HS-27A (cell line): Measurements from ENCODE around the gene MIA2.

Experiments
- DNase-seq: peaks from one replicate; pipeline ENCODE4 v3.0.0-alpha.2; 2012; ENCODE audit warnings: low read depth, missing footprints

Gene MIA2

DNA sequence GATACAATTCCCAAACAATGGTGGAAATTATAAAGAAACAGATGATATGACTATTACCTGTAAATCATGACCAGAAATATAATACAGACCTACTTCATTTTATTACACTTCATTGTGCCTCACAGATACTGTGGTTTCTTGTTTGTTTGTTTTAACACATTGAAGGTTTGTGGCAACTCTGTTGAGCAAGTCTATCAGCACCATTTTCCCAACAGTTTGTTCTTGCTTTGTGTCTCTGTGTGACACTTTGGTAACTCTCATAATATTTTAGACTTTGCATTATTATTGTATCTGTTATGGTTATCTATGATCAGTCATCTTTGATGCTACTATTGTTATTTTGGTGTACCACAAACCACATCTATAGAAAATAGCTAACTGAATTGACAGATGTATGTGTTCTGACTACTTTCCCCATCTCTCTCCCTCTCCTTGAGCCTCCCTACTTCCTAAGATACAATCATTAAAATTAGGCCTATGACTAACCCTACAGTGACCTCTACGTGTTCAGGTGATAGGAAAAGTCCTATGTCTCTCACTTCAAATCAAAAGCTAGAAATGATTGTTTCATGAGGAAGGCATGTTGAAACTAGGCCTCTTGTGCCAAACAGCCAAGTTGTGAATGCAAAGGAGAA, 149.4 kb downstream of the MIA2 start:
- no peak for DNase-seq

DNA sequence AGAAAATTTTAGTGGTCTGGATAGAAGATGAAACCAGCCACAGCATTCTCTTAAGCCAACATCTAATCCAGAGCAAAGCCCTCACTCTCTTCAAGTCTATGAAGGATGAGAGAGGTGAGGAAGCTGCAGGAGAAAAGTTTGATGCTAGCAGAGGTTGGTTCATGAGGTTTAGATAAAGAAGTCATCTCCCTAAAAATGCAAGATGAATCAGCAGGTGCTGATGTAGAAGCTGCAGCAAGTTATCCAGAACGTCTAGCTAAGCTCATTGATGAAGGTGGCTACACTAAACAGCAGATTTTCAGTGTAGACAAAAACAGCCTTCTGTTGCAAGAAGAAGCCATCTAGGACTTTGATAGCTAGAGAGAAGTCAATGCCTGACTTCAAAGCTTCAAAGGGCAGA, 150.0 kb downstream of the MIA2 start:
- DNase-seq, result no peak

DNA sequence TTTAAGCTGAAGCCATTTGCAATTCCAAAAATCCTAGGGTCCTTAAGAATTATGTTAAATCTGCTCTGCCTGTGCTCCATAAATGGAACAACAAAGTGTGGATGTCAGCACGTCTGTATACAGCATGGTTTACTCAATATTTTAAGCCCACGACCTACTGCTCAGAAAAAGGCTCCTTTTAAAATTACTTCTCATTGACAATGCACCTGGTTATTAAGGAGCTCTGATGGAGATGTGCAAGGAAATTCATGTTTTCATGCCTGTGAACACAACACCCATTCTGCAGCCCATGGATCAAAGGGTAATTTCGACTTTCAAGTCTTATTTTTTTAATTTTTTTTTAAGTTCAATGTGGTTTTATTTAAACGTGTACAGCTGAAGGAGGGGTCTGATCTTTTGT, 150.5 kb downstream of the MIA2 start:
- DNase-seq, result no peak

DNA sequence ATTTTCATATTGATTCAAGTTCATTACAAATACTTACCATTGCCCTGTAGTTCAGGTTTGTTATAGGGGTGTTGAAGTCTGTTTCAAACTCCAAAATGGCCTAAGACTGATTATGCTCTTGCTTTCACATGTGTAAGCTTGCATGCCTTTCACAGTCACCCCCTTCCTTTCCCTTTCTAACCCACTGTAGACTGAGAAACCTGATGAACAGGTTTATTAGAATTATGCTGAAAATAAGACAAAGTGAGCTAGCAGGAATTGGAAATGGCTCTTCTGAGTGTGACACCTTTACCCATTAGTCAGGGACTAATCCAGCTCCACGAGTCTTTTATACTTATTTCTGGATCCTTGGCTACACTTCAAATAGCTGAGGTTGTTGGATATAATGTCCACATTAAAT, 159.6 kb downstream of the MIA2 start:
- no peak for DNase-seq

DNA sequence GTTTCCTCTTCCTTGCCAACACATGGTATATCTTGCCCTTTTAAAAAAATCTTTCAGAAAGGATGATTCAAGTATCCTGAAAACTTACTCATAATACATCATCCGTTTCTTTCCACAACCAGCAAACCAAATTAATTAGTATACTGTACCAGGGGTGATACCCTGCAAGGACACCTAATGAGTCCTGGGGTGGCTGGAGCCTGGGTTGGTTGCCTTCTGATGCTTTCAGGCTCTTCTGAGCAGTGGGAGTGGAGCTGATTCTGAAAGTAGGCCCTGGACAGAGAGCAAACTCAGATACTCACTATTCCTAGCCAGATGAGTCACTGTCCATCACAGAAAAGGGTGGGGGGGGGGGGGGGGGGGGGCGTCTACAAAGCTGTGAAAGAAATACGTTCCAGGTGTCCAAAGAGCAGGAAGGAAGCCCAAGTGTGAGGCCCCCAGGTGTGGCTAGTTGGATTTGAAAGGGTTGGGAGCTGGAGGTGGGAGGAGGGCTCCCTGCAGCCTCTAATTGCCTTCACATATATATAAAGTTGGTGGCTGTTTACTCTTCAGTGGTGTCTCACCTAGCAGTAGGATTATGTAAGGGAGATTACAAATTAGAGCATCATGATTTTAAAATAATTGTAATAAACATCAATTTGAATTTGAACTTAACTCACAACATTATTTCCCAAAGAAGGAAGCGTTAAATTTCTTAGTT, 162.0 kb downstream of the MIA2 start:
- no peak for DNase-seq

DNA sequence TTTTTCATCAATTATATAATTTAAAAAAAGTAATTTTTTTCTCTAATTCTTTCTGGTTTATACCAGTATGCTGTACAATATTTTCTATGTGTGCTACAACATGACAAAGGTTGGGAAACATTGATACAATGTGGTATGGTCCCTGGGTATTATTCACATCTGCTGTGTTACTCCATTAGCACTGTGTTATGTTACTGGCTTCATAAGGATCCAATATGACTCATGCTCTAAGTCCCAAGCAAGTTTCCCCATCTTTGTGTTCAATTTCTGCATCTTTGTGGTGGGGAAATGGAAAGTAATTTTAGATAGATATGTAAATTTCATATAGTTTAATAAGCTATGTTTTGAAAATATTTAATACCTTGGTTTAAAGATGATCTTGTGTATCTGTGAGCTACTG, 162.7 kb downstream of the MIA2 start:
- DNase-seq, result no peak

DNA sequence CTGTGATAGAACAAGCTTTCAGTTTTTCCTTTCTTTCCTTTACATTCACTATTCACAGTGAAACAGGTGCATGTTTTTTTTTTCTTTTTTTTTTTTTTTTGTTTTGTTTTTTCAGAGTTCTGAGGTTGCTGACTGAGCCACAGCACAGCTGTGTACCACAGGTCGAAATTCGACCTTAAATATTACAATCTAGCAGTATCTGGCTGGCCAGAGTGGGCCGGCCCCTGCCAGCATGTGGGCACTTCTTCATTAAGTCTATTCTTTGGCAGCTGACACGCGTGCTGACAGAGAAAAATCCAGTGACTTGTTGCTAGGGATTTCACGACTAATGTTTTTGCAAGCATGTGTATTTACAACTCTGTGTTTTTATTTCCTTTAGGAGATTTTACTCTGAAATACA, 164.7 kb downstream of the MIA2 start:
- no peak for DNase-seq

DNA sequence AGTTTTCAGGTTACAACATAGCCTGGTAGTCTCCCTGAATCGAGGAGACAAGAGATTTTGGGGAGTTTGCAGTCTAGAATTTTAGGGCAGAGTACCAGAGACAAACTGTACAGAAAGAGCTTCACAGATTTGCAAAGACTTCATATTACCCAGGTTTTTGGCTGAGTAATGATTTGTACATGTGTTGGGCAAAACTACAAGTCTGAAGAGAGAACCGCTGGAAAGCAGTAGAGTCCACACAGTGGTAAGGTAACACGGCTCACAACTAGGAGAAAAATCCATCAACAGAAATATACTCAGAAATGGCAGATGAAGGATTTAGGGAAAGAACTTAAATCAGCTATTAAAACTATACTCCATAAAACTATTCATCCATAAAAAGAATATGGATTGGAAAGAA, 172.8 kb downstream of the MIA2 start:
- DNase-seq, result no peak

DNA sequence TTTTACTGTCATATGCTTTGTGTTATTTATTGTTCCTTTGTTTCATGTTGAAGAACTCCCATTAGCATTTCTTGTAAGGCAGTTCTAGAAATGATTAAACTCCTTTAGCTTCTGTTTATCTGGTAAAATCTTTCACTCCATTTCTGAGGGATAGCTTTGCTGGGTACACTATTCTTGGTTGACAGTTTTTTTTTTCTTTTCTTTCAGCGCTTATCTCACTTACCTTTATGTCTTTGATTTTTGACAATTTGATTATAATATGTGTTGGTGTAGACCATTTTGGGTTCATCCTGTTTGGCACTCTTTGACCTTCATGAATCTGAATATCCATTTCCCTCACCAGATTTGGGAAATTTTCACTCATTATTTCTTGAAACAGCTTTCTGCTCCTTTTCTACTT, 182.4 kb downstream of the MIA2 start:
- DNase-seq, result no peak

DNA sequence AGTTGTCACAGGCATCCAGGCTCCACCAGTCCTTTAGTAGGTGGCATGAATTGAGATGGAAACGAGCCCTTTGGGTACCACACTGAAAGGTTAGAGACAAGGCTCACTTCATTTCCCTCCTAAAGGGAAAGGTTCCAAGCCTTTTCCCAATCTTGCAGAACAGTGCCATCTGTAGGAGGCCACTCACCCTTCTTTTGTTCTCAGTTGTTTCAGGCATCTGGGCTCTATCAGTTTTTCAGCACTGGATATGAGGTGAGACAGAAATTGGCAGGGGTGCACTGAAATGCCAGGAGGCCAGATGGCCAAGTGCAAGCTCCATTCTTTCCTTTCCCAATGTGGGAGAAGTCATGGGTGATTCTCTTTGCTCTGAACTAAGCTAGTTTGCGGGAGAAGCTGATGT, 183.3 kb downstream of the MIA2 start:
- no peak for DNase-seq

DNA sequence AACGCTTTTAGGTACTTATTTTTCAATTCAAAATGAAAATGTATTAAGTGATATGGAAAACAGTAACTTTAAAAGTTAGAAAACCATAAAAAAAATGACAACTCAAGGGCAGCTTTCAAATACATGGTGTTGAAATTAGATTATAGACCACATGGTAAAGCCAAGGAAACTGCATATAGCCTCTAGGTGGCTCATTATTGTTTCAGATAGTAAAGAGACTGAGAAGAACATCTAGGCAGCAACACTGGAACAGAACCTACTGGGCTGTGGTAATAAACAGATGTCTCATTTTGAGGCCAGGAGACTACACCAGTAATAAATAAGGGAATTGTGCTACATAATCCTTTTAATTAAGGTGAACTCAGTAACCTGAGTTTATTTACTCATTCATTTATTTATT, 185.6 kb downstream of the MIA2 start:
- no peak for DNase-seq

DNA sequence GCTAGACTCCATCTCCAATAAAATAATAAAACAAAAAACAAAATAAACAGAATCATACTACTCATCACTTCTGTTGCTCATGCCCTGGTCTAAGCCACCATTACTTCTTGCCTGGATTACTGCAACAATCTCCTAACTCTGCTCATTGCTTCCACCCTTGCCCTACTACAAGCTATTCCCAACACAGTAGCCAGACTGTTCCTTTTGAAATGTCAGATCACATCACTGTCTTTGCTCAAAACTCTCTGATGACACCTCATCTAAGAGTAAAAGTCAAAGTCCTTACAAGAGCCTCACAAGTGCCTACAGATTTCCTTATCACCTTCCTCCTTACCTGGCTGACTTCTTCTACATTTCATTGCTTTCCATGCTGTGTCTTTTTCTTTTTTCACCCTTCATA, 188.5 kb downstream of the MIA2 start:
- DNase-seq, result no peak

DNA sequence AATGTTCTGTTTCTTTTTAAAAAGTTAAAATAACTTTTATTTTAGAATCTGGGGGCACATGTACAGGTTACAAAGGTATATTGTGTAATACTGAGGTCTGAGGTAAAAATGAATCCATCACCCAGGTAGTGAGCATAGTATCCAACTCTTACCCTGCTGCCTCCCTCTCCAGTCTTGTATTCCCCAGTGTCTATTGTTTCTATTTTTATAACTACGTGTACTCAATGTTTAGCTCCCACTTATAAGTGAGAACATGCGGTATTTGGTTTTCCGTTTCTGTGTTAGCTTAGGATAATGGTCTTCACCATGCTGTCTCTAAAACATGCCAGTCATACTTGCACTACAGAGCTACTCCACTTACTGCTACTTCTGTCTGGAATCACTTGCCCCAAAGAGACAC, 190.1 kb downstream of the MIA2 start:
- no peak for DNase-seq

DNA sequence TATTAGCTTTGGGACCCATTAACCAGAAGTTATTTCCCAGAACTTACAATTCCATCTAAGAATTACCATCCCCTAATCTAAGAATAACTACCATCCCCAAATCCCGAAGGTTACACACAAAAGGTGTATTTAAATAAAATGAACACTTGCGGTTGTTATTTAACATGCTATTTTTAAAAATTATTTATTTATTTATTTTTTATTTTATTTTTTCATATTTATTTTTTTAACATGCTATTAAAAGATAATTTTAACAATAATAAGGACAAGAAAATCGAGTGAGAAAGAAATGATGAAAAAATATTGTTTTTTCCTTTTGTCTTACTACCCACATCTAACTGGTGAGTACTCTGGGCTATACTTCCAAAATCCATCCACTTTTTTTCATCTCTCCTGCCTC, 192.2 kb downstream of the MIA2 start:
- no peak for DNase-seq

DNA sequence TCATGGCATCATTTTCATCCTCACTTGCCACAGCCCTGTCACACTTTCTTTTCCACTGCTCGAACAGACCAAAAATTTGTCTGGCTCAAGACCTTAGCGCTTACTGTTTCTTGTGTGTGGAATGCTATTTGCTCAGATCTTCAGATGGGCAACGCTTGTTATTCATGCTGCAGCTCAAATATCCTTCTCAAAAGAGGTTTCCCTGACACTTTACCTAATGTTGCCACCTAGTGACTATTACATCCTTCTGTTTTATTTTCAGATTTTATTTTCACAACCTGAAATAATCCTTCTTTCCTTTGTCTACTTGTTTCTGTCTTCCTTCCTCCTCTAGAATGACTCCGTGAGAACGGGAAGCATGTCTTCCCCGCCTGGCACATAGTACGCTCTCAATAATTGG, 192.9 kb downstream of the MIA2 start:
- no peak for DNase-seq

DNA sequence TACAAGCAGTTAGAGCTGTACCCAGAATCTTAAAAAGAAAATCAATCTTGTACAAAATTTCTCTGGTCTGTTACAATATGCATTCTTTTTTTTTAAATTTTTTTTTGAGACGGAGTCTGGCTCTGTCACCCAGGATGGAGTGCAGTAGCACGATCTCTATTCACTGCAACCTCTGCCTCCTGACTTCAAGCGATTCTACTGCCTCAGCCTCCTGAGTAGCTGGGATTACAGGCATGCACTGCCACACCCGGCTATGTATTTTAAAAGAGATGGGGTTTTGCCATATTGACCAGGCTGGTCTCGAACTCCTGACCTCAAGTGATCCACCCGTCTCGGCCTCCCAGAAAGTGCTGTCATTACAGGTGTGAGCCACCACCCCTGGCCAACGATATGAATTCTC, 194.4 kb downstream of the MIA2 start:
- no peak for DNase-seq

DNA sequence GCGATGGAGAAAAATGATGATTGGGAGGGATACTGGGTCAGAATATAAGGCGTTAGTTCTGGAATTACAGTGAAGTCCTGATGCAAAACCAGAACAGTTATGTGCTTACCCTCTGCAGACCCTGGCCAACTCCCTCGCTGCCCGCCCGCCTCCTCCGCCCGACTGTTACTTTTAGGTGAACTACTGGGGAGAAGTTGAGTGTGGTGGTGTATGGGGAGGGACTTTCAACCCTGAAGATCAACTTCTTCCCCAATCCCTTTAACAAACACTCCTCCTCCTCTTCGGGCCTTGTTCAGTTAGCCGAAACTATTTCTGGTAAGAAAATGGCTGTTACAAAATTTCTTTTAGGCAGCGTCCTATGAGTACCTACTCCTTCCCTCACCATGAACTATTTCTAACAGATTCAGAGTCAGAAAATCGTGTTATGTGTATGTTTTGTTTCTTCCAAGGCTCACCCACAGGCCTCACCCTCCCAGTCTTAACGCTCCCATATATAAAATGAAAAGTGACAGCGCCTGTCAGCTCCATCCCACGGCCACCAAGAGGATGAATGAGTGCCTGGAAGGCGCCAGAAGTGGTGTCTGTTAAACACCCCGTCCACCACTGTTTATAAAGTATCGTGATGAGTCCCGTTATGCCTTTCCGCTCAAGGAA, 197.2 kb downstream of the MIA2 start:
- DNase-seq, result peak; percentile 7

DNA sequence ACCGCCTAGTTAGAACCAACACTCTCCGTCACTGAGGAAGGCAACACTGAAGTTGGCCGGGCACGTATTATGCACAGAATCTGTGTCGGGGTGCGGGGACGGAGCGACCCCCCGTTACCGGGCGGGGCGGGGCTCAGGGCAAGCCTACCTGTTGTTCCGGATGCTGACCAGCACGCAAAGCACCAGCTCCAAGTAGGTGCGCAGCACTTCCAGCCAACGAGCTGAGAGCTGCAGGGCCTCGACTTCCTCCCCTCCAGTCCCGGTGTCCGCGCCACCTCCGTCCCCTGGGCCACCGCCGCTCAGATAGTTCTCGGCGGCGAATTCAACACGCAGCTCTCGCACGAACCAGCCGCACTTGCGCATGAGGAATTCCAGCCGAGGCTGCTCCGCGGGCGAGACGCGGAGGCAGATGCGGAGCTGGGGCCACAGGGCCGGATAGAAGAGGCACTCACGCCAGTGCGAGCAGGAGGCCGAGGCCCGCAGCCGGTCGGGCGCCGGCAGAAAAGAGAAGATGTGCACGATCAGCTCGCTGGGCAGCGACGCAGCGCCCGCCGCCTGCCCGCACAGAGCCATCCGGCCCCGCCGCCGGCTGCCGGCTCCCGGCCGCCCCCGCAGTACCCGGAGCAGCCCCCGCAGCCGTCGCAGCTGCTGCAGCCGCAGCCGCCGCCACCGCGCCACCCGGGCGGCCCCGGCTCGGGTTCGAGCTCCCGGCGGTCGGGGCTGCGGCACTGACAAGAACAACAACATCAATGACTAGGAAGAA, 197.9 kb downstream of the MIA2 start:
- peak; percentile 11 for DNase-seq

DNA sequence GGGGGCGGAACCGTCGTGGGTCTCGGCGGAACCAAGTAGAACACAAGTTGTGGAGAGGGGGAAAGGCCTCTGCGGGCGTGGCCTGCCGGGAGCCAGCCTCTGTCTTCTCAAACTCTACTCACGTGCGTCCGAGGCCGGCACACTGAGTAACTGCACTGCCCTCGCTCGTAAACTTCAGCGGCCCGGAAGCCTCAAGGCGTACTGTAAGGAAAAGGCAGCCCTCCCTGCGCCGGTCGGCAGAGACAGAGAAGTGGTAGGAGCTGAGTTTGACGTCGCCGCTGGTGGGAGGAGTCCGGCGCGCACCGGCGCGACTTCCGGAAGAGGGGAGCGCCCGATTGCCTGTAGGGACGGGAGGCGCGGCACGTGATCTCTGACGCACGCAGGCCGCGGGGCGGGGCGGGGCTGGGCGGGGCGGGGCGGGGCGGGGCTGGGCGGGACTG, 198.5 kb downstream of the MIA2 start, which contains the start of gene FBXO33:
Gene FBXO33, minus strand, starts transcription at position 255 of the 440 bp plus-strand sequence. CDS start 271 bp downstream, outside the sequence.
- peak; percentile 93 for DNase-seq

DNA sequence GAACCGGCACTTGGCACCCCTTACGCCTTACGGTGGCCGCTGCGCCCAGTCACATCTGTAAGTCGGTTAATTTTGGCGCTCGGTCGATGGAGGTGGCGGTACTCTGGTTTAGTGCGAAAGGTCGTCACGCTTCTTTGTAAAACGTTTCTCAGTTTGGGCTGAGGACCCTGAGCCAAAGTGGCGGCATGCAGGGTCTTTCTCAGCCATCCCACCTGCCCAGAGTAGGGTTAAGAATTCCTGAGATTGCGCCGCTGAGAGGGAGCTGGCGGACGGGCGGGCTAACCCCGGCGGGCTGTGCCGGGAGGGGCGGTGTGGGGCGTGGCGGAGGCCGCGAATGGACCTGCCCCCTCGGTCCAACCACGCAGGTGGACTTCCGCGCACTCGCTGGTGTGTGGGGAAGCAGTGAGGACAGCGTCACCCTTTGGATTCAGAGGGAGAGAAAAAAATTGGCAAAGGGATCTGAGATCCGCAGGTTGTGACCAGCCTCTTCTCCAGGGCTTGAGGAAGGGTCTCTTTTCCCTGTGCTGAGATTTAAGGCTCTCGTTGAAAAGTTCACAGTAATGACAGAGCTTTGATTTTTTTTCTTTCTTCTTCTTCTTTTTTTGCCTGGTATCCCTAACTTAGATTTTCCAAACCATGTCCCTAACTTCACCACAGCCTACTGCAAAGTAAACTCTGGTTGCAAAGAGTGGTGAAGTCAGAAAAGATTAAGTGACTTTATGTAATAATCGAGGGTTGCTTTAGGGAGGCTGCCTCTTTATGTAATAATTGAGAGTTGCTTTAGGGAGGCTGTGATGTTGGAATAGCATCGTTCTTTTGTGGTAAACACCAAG, 199.1 kb downstream of the MIA2 start:
- peak; percentile 76 for DNase-seq

DNA sequence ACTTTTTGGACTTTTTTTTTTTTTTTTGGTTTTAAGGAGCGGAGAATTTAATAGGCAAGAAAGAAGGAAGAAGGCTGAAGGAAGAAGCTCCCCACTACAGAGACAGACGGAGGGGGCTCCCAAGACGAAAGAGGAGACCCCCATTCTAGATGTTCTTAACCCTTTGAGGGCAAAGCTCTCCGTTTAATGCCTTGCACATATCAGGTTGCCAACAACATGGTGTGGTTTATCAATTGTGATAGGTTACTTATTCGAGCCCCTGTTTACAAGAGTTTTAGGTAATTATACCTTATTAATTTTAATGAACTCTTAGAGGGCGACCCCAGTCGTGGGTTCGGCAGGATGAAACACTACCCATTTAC, 199.7 kb downstream of the MIA2 start:
- DNase-seq, result no peak

DNA sequence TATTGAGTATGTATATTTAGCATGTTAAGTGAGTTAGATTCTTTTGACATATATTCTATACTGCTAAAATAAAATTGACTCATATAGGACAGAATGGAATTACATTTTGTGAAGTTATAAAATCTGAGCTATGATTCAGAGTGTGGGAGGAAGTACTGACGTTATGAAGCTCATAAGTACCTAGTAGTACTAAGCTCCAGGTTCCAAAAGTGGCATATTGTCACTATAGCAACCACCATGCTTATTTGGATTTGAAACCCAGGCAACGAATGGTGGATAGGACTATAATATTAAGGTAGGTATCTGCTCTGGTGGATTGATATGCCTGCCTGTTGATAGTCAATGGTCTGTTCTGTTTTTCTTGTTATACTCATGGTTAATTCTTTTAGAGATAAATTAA, 200.7 kb downstream of the MIA2 start:
- no peak for DNase-seq
